GM19043 (cell line): Measurements from ENCODE around the gene TMEM50B.
"Not testable (repeated sequence)": the region's sequence is repeated elsewhere in the genome, so short reads cannot be mapped to it uniquely, and the experiment has no call there.

ENCODE experiments used
- ATAC-seq: cut with Tn5 transposase; IDR thresholded peaks from one replicate; pipeline ENCODE4 v1.9.1; 2021; ENCODE audit warnings: low read depth; ENCODE audit not compliant: unreplicated experiment

The TMEM50B gene

GRCh38 chr21:33478935-33479678 is 667 bp downstream of the TMEM50B start:
- peak; percentile 3 for ATAC-seq

GRCh38 chr21:33478182-33478581 is 1.6 kb downstream of the TMEM50B start:
- no peak for ATAC-seq

GRCh38 chr21:33477066-33477465 is 2.7 kb downstream of the TMEM50B start:
- no peak for ATAC-seq

GRCh38 chr21:33473344-33473743 is 6.4 kb downstream of the TMEM50B start:
- ATAC-seq: no peak

GRCh38 chr21:33470701-33471100 is 9.1 kb downstream of the TMEM50B start:
- ATAC-seq: no peak

- not testable (repeated sequence) for ATAC-seq
These were observed 10.6 kb downstream of the TMEM50B start for GRCh38 chr21:33469183-33469582.

GRCh38 chr21:33461538-33462250 is 18.1 kb downstream of the TMEM50B start:
- no peak for ATAC-seq

- no peak for ATAC-seq
These were observed 20.9 kb downstream of the TMEM50B start for GRCh38 chr21:33458861-33459260.

GRCh38 chr21:33455686-33456446 is 23.9 kb downstream of the TMEM50B start:
- no peak for ATAC-seq

GRCh38 chr21:33452362-33452761 is 27.4 kb downstream of the TMEM50B start:
- ATAC-seq: no peak

GRCh38 chr21:33451634-33452071 is 28.1 kb downstream of the TMEM50B start:
- no peak for ATAC-seq

- no peak for ATAC-seq
These were observed 30.2 kb downstream of the TMEM50B start for GRCh38 chr21:33449616-33450015.

- not testable (repeated sequence) for ATAC-seq
These were observed 33.2 kb downstream of the TMEM50B start for GRCh38 chr21:33446620-33447019.

- no peak for ATAC-seq
These were observed 35.3 kb downstream of the TMEM50B start for GRCh38 chr21:33444499-33444898.

- ATAC-seq: no peak
These were observed 36.6 kb downstream of the TMEM50B start for GRCh38 chr21:33443194-33443593.

GRCh38 chr21:33441489-33442477 is 38.0 kb downstream of the TMEM50B start:
- peak; percentile 65 for ATAC-seq

GRCh38 chr21:33437140-33437539 is 42.6 kb downstream of the TMEM50B start:
- no peak for ATAC-seq

- peak; percentile 83 for ATAC-seq
These were observed 44.9 kb downstream of the TMEM50B start for GRCh38 chr21:33434770-33435360.

- ATAC-seq: no peak
These were observed 46.2 kb downstream of the TMEM50B start for GRCh38 chr21:33433425-33434114.
